GM21447 (cell line): Measurements from ENCODE around the gene EPYC.

ENCODE experiments used
- ATAC-seq: cut with Tn5 transposase; IDR thresholded peaks from one replicate; pipeline ENCODE4 v1.9.1; 2021; ENCODE audit not compliant: unreplicated experiment

The EPYC gene

DNA sequence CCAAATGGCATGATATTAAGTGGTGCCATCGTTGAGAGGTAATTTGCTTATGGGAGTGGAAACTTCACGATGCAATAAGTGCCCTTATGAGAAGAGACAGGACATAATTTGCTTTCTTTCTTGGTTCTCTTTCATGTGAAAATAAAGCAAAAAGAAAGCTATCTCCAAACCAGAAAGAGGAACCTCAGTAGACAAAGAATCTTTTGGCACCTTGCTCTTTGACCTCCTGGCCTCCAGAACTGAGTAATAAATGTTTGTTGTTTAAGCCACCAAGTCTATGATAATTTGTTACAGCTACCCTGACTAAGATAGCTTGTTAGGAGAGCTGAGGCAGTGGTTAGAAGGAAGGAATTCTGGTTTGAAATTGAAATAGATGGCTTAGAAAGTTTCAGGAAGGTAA lies 89.4 kb downstream of the EPYC start:
- ATAC-seq: no peak
